BJ (cell line): Measurements from ENCODE around the gene PLAAT3. TPM values are rescaled to one million over a fixed set of nuclear protein-coding genes. Genes with fewer than 3 reads are reported as not detected.
"Not testable (repeated sequence)": the region's sequence is repeated elsewhere in the genome, so short reads cannot be mapped to it uniquely, and the experiment has no call there.

Source experiments
- CTCF ChIA-PET: fragments of 350-600 bp; formaldehyde crosslinking; extraction: SDS; loops from one replicate; lab custom pipeline; 2021; ENCODE audit warnings: antibody characterized with exemption, inconsistent platforms; lab: Yijun Ruan, JAX
- POLR2A ChIA-PET: fragments of 300-600 bp; sonication (Branson Sonifier 250); formaldehyde crosslinking; extraction: SDS; loops from one replicate; lab custom pipeline; 2021; ENCODE audit warnings: antibody characterized with exemption; lab: Charles Lee
- DNase-seq: peaks from one replicate; pipeline ENCODE4 v3.0.0-alpha.2; 2011; ENCODE audit warnings: low read depth
- H3K27me3 ChIP-seq: 2 replicates; pipeline ENCODE4 v1.6.0; 2011; ENCODE audit warnings: low read length; ENCODE audit not compliant: control insufficient read depth, insufficient read depth
- H3K36me3 ChIP-seq: 2 replicates; pipeline ENCODE4 v1.5.1; 2011; ENCODE audit warnings: low read length; ENCODE audit not compliant: control insufficient read depth, insufficient read depth
- H3K4me3 ChIP-seq: 2 replicates; pipeline ENCODE4 v1.5.1; 2011; ENCODE audit warnings: low read depth, mild to moderate bottlenecking, control low read depth, low read length
- CTCF ChIP-seq: IDR thresholded peaks from 2 replicates; pipeline ENCODE4 v1.5.1; 2011; ENCODE audit warnings: low read depth, mild to moderate bottlenecking, control low read depth, inconsistent platforms, low read length, moderate library complexity; ENCODE audit not compliant: insufficient read depth
- polyA plus RNA-seq: library from polyadenylated mRNA; depleted of rRNA; stranded (reverse); fragments of >200 nt; gene quantifications from 2 replicates; pipeline ENCODE4 v1.2.3, GENCODE V29; 2011; rRNA removed

The PLAAT3 gene
- polyA plus RNA-seq, 1 experiment = 17.6 TPM

GRCh38 chr11:63532117-63532516 is 82.1 kb downstream of the PLAAT3 start:
- ChIA-PET CTCF (no interaction called here), POLR2A (no interaction called here)
- no peak for TF ChIP-seq CTCF
- Histone ChIP-seq H3K36me3 (no peaks in the 10 kb centered on the region), H3K27me3 (no peaks in the 10 kb centered on the region), H3K4me3 (no peak overlapping the region)
- no peak for DNase-seq

- H3K4me3 ChIP-seq, POLR2A ChIA-PET, H3K36me3 ChIP-seq, H3K27me3 ChIP-seq, CTCF ChIA-PET: not testable (repeated sequence)
- DNase-seq = peak; percentile 56
These were observed 83.0 kb downstream of the PLAAT3 start for GRCh38 chr11:63531074-63531792.

- POLR2A ChIA-PET = no interaction called here
- no peak for DNase-seq
- no peaks in the 10 kb centered on the region for H3K36me3 ChIP-seq
- CTCF ChIA-PET = no interaction called here
- TF ChIP-seq CTCF = no peak
- H3K4me3 ChIP-seq = no peak overlapping the region
- H3K27me3 ChIP-seq = no peaks in the 10 kb centered on the region
These were observed 84.2 kb downstream of the PLAAT3 start for GRCh38 chr11:63530021-63530420.

- H3K4me3 ChIP-seq, CTCF ChIA-PET, DNase-seq, H3K27me3 ChIP-seq, H3K36me3 ChIP-seq, POLR2A ChIA-PET: not testable (repeated sequence)
These were observed 84.9 kb downstream of the PLAAT3 start for GRCh38 chr11:63529373-63529772.

GRCh38 chr11:63528729-63529278 is 85.4 kb downstream of the PLAAT3 start:
- DNase-seq, H3K27me3 ChIP-seq, CTCF ChIA-PET, H3K4me3 ChIP-seq, POLR2A ChIA-PET, H3K36me3 ChIP-seq: not testable (repeated sequence)

GRCh38 chr11:63528156-63528555 is 86.1 kb downstream of the PLAAT3 start:
- DNase-seq, POLR2A ChIA-PET, H3K36me3 ChIP-seq, H3K4me3 ChIP-seq, H3K27me3 ChIP-seq, CTCF ChIA-PET: not testable (repeated sequence)

- Histone ChIP-seq H3K27me3 (no peaks in the 10 kb centered on the region), H3K36me3 (no peaks in the 10 kb centered on the region), H3K4me3 (no peak overlapping the region)
- no peak for DNase-seq
- ChIA-PET CTCF (no interaction called here), POLR2A (no interaction called here)
- TF ChIP-seq CTCF = no peak
These were observed 86.6 kb downstream of the PLAAT3 start for GRCh38 chr11:63527667-63528066.

Other genes starting within 250 kb of the PLAAT3 start
- gene SLC22A9, start 244.6 kb downstream of the PLAAT3 start, polyA plus RNA-seq = not detected in 2 replicates
- not detected in 2 replicates for gene PLAAT5, start 123.3 kb downstream of the PLAAT3 start, polyA plus RNA-seq
- gene LGALS12, start 108.3 kb downstream of the PLAAT3 start, polyA plus RNA-seq = not detected in 2 replicates
- gene PLAAT4, start 77.6 kb downstream of the PLAAT3 start, polyA plus RNA-seq = 6.6 and 7.1 TPM in 2 replicates
- gene PLAAT2, start 51.1 kb downstream of the PLAAT3 start, polyA plus RNA-seq = not detected in 2 replicates
- gene ATL3, start 56.9 kb upstream of the PLAAT3 start, polyA plus RNA-seq = 36.1 and 64.8 TPM in 2 replicates
- gene RTN3, start 67.1 kb upstream of the PLAAT3 start, polyA plus RNA-seq = 91.4 and 164 TPM in 2 replicates
- 4.7 and 5.8 TPM in 2 replicates for gene ZFTA, start 154.3 kb upstream of the PLAAT3 start, polyA plus RNA-seq
- 16.2 and 24.4 TPM in 2 replicates for gene SPINDOC, start 199.0 kb upstream of the PLAAT3 start, polyA plus RNA-seq
- gene MARK2, start 224.7 kb upstream of the PLAAT3 start, polyA plus RNA-seq = 11.1 and 13.8 TPM in 2 replicates